Progenitor cell of endocrine pancreas (in vitro differentiated cells): ENCODE measurements around the gene THAP10. TPM values are rescaled to one million over a fixed set of nuclear protein-coding genes. Genes with fewer than 3 reads are reported as not detected.

ENCODE experiments used
- DNase-seq: peaks from one replicate; pipeline ENCODE4 v3.0.0; 2021; ENCODE audit warnings: low spot score; ENCODE audit not compliant: unreplicated experiment
- H3K27ac Mint-ChIP-seq: 2 replicates; pipeline ENCODE4 v1.8.0; 2021; ENCODE audit warnings: mild to moderate bottlenecking, moderate library complexity, mixed read lengths
- H3K27me3 Mint-ChIP-seq: 2 replicates; pipeline ENCODE4 v1.8.0; 2021; ENCODE audit warnings: mixed read lengths
- H3K36me3 Mint-ChIP-seq: 2 replicates; pipeline ENCODE4 v1.8.0; 2022; ENCODE audit warnings: mixed read lengths; ENCODE audit not compliant: insufficient read depth
- H3K4me1 Mint-ChIP-seq: 2 replicates; pipeline ENCODE4 v1.8.0; 2021; ENCODE audit warnings: low read depth, mixed read lengths
- H3K4me3 Mint-ChIP-seq: 2 replicates; pipeline ENCODE4 v1.8.0; 2021; ENCODE audit warnings: low read depth, mild to moderate bottlenecking, moderate library complexity, mixed read lengths
- H3K9me3 Mint-ChIP-seq: 2 replicates; pipeline ENCODE4 v1.8.0; 2021; ENCODE audit warnings: low read depth, mixed read lengths
- total RNA-seq: library from RNA; stranded (reverse); gene quantifications from 2 replicates; pipeline ENCODE4 v1.2.1, GENCODE V29; 2021
- TF ChIP-seq, protein P1 (sequence below): fragments of 200-600 bp; sonication (generic); IDR thresholded peaks from one replicate; pipeline ENCODE4 v1.5.0; 2021; ENCODE audit warnings: antibody characterized with exemption, mild to moderate bottlenecking; ENCODE audit not compliant: unreplicated experiment

THAP10 gene
- total RNA-seq, 1 donor from 2014 or later: 4.5 TPM

DNA sequence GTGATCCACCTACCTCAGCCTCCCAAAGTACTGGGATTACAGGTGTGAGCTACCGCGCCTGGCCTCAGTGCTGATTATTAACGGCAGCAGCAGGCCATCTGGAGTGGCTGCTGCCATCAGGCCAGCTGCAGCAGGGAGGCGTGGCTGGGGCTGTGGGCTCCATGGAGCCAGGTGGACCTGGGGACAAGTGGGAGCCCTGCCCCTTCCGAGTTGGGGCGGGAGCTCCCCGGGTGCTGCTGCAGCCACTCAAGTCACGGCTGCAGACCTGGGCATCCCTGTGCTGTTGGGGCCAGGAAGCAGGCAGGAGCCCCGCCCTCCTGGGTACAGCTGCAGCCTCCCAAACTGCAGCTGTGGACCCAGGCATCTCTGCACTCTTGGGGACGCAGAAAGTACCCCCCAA lies 24.3 kb upstream of the THAP10 start:
- TF ChIP-seq, protein P1, sequence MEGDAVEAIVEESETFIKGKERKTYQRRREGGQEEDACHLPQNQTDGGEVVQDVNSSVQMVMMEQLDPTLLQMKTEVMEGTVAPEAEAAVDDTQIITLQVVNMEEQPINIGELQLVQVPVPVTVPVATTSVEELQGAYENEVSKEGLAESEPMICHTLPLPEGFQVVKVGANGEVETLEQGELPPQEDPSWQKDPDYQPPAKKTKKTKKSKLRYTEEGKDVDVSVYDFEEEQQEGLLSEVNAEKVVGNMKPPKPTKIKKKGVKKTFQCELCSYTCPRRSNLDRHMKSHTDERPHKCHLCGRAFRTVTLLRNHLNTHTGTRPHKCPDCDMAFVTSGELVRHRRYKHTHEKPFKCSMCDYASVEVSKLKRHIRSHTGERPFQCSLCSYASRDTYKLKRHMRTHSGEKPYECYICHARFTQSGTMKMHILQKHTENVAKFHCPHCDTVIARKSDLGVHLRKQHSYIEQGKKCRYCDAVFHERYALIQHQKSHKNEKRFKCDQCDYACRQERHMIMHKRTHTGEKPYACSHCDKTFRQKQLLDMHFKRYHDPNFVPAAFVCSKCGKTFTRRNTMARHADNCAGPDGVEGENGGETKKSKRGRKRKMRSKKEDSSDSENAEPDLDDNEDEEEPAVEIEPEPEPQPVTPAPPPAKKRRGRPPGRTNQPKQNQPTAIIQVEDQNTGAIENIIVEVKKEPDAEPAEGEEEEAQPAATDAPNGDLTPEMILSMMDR: no peak
- H3K27me3 Mint-ChIP-seq: no peaks in the 10 kb centered on the region
- peaks cover 3% of the 10 kb centered on the region for H3K36me3 Mint-ChIP-seq
- no peaks in the 10 kb centered on the region for H3K4me1 Mint-ChIP-seq
- H3K4me3 Mint-ChIP-seq: no peak overlapping the region
- no peak overlapping the region for H3K27ac Mint-ChIP-seq
- no peak for DNase-seq
- H3K9me3 Mint-ChIP-seq: no peaks in the 10 kb centered on the region

DNA sequence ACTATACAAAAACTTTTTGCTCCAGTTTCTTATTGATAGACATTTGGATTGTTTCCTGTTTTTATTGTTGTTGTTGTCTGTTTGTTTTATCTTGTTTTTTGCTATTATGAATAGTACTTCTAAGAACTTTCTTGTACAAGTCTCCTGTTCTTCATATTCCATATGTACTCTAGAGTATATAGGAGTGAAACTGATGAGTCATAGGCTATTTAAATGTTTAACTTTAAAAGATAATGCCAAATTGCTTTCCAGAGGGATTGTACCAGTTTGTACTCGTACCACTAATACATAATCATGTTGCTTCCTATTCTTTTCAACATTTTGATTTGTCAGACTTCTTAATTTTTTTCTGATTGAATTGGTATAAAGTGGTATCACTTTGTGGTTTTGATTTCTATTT lies 20.0 kb upstream of the THAP10 start:
- peaks cover 15% of the 10 kb centered on the region for H3K9me3 Mint-ChIP-seq
- DNase-seq: no peak
- peaks cover 2% of the 10 kb centered on the region for H3K4me1 Mint-ChIP-seq
- H3K36me3 Mint-ChIP-seq: peaks cover 25% of the 10 kb centered on the region
- TF ChIP-seq, protein P1: no peak
- H3K4me3 Mint-ChIP-seq: no peak overlapping the region
- H3K27ac Mint-ChIP-seq: no peak overlapping the region
- H3K27me3 Mint-ChIP-seq: no peaks in the 10 kb centered on the region

GRCh38 chr15:70910958-70911357 lies 18.7 kb upstream of the THAP10 start:
- Mint-ChIP-seq H3K36me3 (peaks cover 34% of the 10 kb centered on the region), H3K4me1 (peaks cover 2% of the 10 kb centered on the region), H3K9me3 (peaks cover 23% of the 10 kb centered on the region), H3K27me3 (no peaks in the 10 kb centered on the region), H3K4me3 (no peak overlapping the region), H3K27ac (no peak overlapping the region)
- TF ChIP-seq, protein P1: no peak
- DNase-seq: no peak

- peaks cover 27% of the 10 kb centered on the region for H3K9me3 Mint-ChIP-seq
- no peak overlapping the region for H3K27ac Mint-ChIP-seq
- H3K4me3 Mint-ChIP-seq: no peak overlapping the region
- peaks cover 40% of the 10 kb centered on the region for H3K36me3 Mint-ChIP-seq
- H3K4me1 Mint-ChIP-seq: peaks cover 2% of the 10 kb centered on the region
- no peak for DNase-seq
- H3K27me3 Mint-ChIP-seq: no peaks in the 10 kb centered on the region
- TF ChIP-seq, protein P1: peak; percentile 40
These were observed 15.7 kb upstream of the THAP10 start for GRCh38 chr15:70907784-70908471.

DNA sequence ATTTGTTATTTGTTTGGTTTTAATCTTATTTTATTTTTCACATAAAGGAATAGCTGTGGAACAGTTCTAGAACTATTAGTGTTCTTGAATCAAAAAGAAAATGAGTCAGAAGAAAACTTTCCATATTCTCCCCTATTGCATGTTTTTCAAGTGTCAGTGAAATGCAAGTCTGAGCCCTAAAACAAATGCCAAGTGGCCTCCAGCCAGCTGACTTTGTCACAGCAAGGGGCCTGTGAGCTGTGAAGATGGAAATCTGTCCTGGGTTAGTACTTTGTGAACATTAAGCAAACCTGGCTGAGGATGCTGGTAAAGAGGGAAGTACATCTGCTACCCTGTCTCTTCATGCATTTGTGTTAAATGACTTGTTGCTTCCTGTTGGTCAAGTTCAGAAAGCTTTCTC lies 14.6 kb upstream of the THAP10 start:
- Mint-ChIP-seq H3K4me1 (peaks cover 2% of the 10 kb centered on the region), H3K36me3 (peaks cover 40% of the 10 kb centered on the region), H3K27me3 (no peaks in the 10 kb centered on the region), H3K27ac (no peak overlapping the region), H3K9me3 (peaks cover 27% of the 10 kb centered on the region), H3K4me3 (no peak overlapping the region)
- TF ChIP-seq, protein P1: no peak
- no peak for DNase-seq
